Transverse colon (tissue), 4 donors: ENCODE results near the gene LRRC8D.

Experiments used
- EP300 ChIP-seq: sonication (generic); formaldehyde crosslinking; IDR thresholded peaks from one replicate; pipeline ENCODE4 v1.6.1; 2017; ENCODE audit warnings: antibody characterized with exemption, low read depth
- POLR2A ChIP-seq: fragments of 450-650 bp; IDR thresholded peaks from one replicate; pipeline ENCODE4 v1.6.1; 2016; ENCODE audit warnings: antibody characterized with exemption, mild to moderate bottlenecking, moderate library complexity
- POLR2AphosphoS5 ChIP-seq, 3 donors: sonication (generic); formaldehyde crosslinking; IDR thresholded peaks; one replicate each; pipeline ENCODE4 v1.6.1; 2016; ENCODE audit warnings: antibody characterized with exemption in 3 of 3
- TF ChIP-seq, protein P1 (sequence below), 5 experiments: fragments of 200-600 bp in 3 of 5; fragments of 450-650 bp in 2 of 5; sonication (generic) in 3 of 5; IDR thresholded peaks; 1 replicate in 2 of 5; 2 replicates in 3 of 5; pipeline ENCODE4 v1.5.1; 2016 to 2017; ENCODE audit warnings: antibody characterized with exemption in 5 of 5, inconsistent platforms in 3 of 5, mild to moderate bottlenecking in 2 of 5, moderate library complexity in 1 of 5

DNA sequence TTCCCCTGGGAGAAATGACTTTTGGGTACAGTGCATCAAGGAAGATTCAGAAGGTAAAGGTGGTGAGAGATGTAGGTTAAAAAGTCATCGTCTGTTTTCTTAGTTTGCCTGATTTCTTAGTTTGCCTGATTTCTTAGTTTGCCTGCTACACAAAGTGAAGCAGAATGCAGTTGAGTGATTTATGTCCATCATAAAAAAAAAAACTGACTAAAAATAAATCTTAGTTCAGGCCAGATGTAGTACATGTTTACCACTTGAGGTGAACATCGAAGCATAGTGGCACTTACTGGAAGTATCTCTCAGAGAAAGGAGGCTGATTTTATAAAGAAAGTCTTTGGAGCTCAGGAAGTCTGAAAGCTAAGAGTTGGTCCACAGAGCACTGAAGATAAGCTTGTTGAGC is 79.5 kb downstream of the LRRC8D start:
- TF ChIP-seq, protein P1, sequence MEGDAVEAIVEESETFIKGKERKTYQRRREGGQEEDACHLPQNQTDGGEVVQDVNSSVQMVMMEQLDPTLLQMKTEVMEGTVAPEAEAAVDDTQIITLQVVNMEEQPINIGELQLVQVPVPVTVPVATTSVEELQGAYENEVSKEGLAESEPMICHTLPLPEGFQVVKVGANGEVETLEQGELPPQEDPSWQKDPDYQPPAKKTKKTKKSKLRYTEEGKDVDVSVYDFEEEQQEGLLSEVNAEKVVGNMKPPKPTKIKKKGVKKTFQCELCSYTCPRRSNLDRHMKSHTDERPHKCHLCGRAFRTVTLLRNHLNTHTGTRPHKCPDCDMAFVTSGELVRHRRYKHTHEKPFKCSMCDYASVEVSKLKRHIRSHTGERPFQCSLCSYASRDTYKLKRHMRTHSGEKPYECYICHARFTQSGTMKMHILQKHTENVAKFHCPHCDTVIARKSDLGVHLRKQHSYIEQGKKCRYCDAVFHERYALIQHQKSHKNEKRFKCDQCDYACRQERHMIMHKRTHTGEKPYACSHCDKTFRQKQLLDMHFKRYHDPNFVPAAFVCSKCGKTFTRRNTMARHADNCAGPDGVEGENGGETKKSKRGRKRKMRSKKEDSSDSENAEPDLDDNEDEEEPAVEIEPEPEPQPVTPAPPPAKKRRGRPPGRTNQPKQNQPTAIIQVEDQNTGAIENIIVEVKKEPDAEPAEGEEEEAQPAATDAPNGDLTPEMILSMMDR (IDR thresholded peaks at IDR 0.05): no peak
- TF ChIP-seq POLR2A (no peak), POLR2AphosphoS5 (IDR thresholded peaks at IDR 0.05) (no peak), EP300 (no peak)
